Gastroesophageal sphincter (tissue), 3 donors: ENCODE measurements around the gene THAP6.

Source experiments
- CTCF ChIP-seq, 4 experiments: fragments of 200-600 bp in 2 of 4; fragments of 450-650 bp in 2 of 4; sonication (generic) in 1 of 4; IDR thresholded peaks; one replicate each; pipeline ENCODE4 v1.5.1; 2017 to 2019; ENCODE audit warnings: antibody characterized with exemption in 4 of 4, mild to moderate bottlenecking in 2 of 4, moderate library complexity in 2 of 4
- EP300 ChIP-seq: sonication (generic); formaldehyde crosslinking; IDR thresholded peaks from one replicate; pipeline ENCODE4 v1.6.1; 2017; ENCODE audit warnings: antibody characterized with exemption, mild to moderate bottlenecking
- POLR2AphosphoS5 ChIP-seq: sonication (generic); formaldehyde crosslinking; IDR thresholded peaks from one replicate; pipeline ENCODE4 v1.6.1; 2017; ENCODE audit warnings: antibody characterized with exemption

- TF ChIP-seq POLR2AphosphoS5 = peak; percentile 62
- no peak for TF ChIP-seq CTCF (IDR thresholded peaks at IDR 0.05)
- TF ChIP-seq EP300 = no peak
Observed at GRCh38 chr4:75494563-75494962, 19.7 kb upstream of the THAP6 start.
